Measurements from ENCODE around the gene GPR137. TPM values are rescaled to one million over a fixed set of nuclear protein-coding genes. Genes with fewer than 3 reads are reported as not detected.
A peak's percentile ranks its signal among the peaks of the same experiment; 100 is the strongest.

Gene GPR137
- total RNA-seq, 1 experiment from 2014 or later: 51.8 TPM

- Mint-ChIP-seq H3K27ac (no peak overlapping the region), H3K4me1 (peaks cover 8% of the 10 kb centered on the region), H3K27me3 (ENCODE audit: low read depth) (peaks cover 2% of the 10 kb centered on the region; the same call in 1 of the 2 replicates), H3K36me3 (peaks cover 12% of the 10 kb centered on the region), H3K9me3 (no peaks in the 10 kb centered on the region), H3K4me3 (peak overlapping the region; percentile 45)
- ChIA-PET CTCF (interaction anchor here (0.5 to 12.5 kb wide), 6 partner anchors 11 to 74 kb away, joined by 3 to 151 read pairs (median 11); partner anchors contain the start of genes ESRRA, PRDX5 and TRMT112), POLR2A (interaction anchor here (0.6 kb wide), 1 partner anchor 975 kb away, joined by 3 read pairs; no protein-coding TSS in a partner anchor)
- TF ChIP-seq ZBTB21 (CRISPR knock-in tag; IDR thresholded peaks at IDR 0.05; ENCODE audit: borderline replicate concordance): no peak
- TF ChIP-seq ZNF121 (CRISPR knock-in tag; IDR thresholded peaks at IDR 0.05): peak; percentile 9; the same call in 1 of the 2 replicates
- TF ChIP-seq HMGA2 (CRISPR knock-in tag; IDR thresholded peaks at IDR 0.05): no peak
- no peak for ATAC-seq
- DNase-seq (ENCODE audit: low spot score): no peak
These were observed 2.6 kb upstream of the GPR137 start for GRCh38 chr11:64283092-64283491.

GRCh38 chr11:64284048-64284961, 1.3 kb upstream of the GPR137 start, which contains the start of gene BAD:
Gene BAD (minus strand): TSS chr11:64284665. CDS start chr11:64284368, 297 bp downstream.
- Mint-ChIP-seq H3K27ac (peak within 1 kb of the TSS; percentile 76; the same call in 1 of the 2 replicates), H3K4me1 (peaks cover 8% of the 10 kb centered on the region), H3K9me3 (no peaks in the 10 kb centered on the region), H3K36me3 (peaks cover 12% of the 10 kb centered on the region), H3K4me3 (peak within 1 kb of the TSS; percentile 80), H3K27me3 (ENCODE audit: low read depth) (peaks cover 8% of the 10 kb centered on the region)
- POLR2A ChIA-PET: interaction anchor here (0.9 to 2.3 kb wide), 4 partner anchors 13 to 57 kb away, joined by 3 to 7 read pairs (median 4); partner anchors contain the start of gene ESRRA
- ATAC-seq (peak; percentile 95), DNase-seq (ENCODE audit: low spot score) (peak; percentile 97)
- CTCF ChIA-PET: interaction anchor here (0.7 to 12.5 kb wide), 9 partner anchors 13 to 476 kb away, joined by 3 to 151 read pairs (median 6); partner anchors contain the start of genes ESRRA, PRDX5, PYGM and TRMT112
- TF ChIP-seq SMAD4 (CRISPR knock-in tag; IDR thresholded peaks at IDR 0.05) (no peak), MAX (CRISPR knock-in tag; IDR thresholded peaks at IDR 0.05) (no peak), ELF4 (CRISPR knock-in tag; IDR thresholded peaks at IDR 0.05; ENCODE audit: low read depth) (0 out of 2 replicates have a peak, but pooled peaks have one; percentile 23), ZNF263 (CRISPR knock-in tag; IDR thresholded peaks at IDR 0.05; ENCODE audit: low read depth) (no peak), ZBTB21 (CRISPR knock-in tag; IDR thresholded peaks at IDR 0.05; ENCODE audit: borderline replicate concordance) (no peak), NR3C1 (CRISPR knock-in tag; conservative IDR thresholded peaks at IDR 0.05; ENCODE audit: low read depth) (no peak), CREM (CRISPR knock-in tag; IDR thresholded peaks at IDR 0.05) (peak; percentile 76; the same call in 1 of the 2 replicates), FOXJ3 (CRISPR knock-in tag; IDR thresholded peaks at IDR 0.05; ENCODE audit: borderline replicate concordance) (no peak), GTF2I (CRISPR knock-in tag; conservative IDR thresholded peaks at IDR 0.05) (no peak), NFYB (CRISPR knock-in tag; conservative IDR thresholded peaks at IDR 0.05; ENCODE audit: low read depth) (peak; percentile 72), SP1 (CRISPR knock-in tag; conservative IDR thresholded peaks at IDR 0.05) (peak; percentile 82), ZNF396 (CRISPR knock-in tag; IDR thresholded peaks at IDR 0.05; ENCODE audit: borderline replicate concordance) (no peak), E2F4 (CRISPR knock-in tag; IDR thresholded peaks at IDR 0.05; ENCODE audit: borderline replicate concordance, low read depth) (no peak), USF1 (CRISPR knock-in tag; IDR thresholded peaks at IDR 0.05) (no peak), TEAD4 (CRISPR knock-in tag; IDR thresholded peaks at IDR 0.05) (no peak), MLX (CRISPR knock-in tag; IDR thresholded peaks at IDR 0.05) (no peak), CBFB (CRISPR knock-in tag; IDR thresholded peaks at IDR 0.05; ENCODE audit: low read depth) (no peak)
- TF ChIP-seq, protein P1, sequence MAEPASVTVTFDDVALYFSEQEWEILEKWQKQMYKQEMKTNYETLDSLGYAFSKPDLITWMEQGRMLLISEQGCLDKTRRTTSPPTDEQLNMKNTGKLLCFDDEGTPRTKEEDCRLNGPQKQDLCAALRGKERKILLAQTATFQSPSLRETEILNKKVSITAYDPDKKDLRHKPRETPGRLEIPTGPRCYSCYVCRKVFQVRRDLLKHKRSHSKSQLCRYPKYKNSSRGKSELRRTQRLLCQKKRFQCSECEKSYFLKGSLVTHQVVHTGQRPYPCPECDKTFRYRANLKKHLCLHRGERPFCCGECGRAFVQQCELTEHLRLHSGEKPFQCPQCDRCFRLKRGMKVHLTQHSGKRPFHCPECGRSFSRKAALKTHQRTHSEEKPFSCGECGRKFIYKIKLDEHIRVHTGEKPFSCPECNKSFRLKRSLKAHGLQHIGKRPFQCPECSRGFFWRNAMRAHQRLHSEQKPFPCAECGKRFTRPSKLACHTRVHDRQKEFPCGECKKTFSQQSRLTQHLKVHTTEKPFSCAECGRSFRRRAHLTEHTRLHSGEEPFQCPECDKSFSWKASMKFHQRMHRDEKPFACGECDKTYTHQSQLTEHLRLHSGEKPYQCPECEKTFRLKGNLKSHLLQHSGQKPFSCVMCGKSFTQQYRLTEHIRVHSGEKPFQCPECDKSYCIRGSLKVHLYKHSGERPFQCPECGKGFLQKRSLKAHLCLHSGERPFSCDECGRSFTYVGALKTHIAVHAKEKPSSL (CRISPR knock-in tag; conservative IDR thresholded peaks at IDR 0.05): no peak
- TF ChIP-seq, protein P2, sequence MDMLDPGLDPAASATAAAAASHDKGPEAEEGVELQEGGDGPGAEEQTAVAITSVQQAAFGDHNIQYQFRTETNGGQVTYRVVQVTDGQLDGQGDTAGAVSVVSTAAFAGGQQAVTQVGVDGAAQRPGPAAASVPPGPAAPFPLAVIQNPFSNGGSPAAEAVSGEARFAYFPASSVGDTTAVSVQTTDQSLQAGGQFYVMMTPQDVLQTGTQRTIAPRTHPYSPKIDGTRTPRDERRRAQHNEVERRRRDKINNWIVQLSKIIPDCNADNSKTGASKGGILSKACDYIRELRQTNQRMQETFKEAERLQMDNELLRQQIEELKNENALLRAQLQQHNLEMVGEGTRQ (CRISPR knock-in tag; IDR thresholded peaks at IDR 0.05): no peak
- TF ChIP-seq, protein P3, sequence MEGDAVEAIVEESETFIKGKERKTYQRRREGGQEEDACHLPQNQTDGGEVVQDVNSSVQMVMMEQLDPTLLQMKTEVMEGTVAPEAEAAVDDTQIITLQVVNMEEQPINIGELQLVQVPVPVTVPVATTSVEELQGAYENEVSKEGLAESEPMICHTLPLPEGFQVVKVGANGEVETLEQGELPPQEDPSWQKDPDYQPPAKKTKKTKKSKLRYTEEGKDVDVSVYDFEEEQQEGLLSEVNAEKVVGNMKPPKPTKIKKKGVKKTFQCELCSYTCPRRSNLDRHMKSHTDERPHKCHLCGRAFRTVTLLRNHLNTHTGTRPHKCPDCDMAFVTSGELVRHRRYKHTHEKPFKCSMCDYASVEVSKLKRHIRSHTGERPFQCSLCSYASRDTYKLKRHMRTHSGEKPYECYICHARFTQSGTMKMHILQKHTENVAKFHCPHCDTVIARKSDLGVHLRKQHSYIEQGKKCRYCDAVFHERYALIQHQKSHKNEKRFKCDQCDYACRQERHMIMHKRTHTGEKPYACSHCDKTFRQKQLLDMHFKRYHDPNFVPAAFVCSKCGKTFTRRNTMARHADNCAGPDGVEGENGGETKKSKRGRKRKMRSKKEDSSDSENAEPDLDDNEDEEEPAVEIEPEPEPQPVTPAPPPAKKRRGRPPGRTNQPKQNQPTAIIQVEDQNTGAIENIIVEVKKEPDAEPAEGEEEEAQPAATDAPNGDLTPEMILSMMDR (IDR thresholded peaks at IDR 0.05): no peak
- TF ChIP-seq, protein P4, sequence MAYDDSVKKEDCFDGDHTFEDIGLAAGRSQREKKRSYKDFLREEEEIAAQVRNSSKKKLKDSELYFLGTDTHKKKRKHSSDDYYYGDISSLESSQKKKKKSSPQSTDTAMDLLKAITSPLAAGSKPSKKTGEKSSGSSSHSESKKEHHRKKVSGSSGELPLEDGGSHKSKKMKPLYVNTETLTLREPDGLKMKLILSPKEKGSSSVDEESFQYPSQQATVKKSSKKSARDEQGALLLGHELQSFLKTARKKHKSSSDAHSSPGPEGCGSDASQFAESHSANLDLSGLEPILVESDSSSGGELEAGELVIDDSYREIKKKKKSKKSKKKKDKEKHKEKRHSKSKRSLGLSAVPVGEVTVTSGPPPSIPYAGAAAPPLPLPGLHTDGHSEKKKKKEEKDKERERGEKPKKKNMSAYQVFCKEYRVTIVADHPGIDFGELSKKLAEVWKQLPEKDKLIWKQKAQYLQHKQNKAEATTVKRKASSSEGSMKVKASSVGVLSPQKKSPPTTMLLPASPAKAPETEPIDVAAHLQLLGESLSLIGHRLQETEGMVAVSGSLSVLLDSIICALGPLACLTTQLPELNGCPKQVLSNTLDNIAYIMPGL (CRISPR knock-in tag; IDR thresholded peaks at IDR 0.05): peak; percentile 39; the same call in 1 of the 2 replicates
